DOHH2 (cell line): ENCODE measurements around the gene PPIB.

ENCODE experiments used
- H3F3A ChIP-seq: fragments of 200-600 bp; sonication (generic), shearing (Covaris generic); 2 replicates; pipeline ENCODE4 v1.6.0; 2016; ENCODE audit warnings: antibody characterized with exemption, mild to moderate bottlenecking; ENCODE audit not compliant: control insufficient read depth, insufficient read depth
- H3K27ac ChIP-seq: fragments of 200-600 bp; sonication (generic); 2 replicates; pipeline ENCODE4 v1.5.1; 2014; ENCODE audit warnings: low read depth, mild to moderate bottlenecking, low read length, moderate library complexity
- H3K27me3 ChIP-seq: fragments of 200-600 bp; sonication (generic); 2 replicates; pipeline ENCODE4 v1.6.1; 2014; ENCODE audit warnings: mild to moderate bottlenecking, low read length, mixed read lengths; ENCODE audit not compliant: control insufficient read depth
- H3K36me3 ChIP-seq: fragments of 200-600 bp; sonication (generic); 2 replicates; pipeline ENCODE4 v1.6.1; 2014; ENCODE audit warnings: mild to moderate bottlenecking, low read length, moderate library complexity, mixed read lengths; ENCODE audit not compliant: control insufficient read depth
- H3K4me1 ChIP-seq: fragments of 200-600 bp; sonication (generic); 2 replicates; pipeline ENCODE4 v1.6.1; 2014; ENCODE audit warnings: mild to moderate bottlenecking, low read length, mixed read lengths; ENCODE audit not compliant: control insufficient read depth
- H3K4me2 ChIP-seq: fragments of 200-600 bp; sonication (generic); 2 replicates; pipeline ENCODE4 v1.6.0; 2014; ENCODE audit warnings: mild to moderate bottlenecking, low read length, moderate library complexity
- H3K4me3 ChIP-seq: fragments of 200-600 bp; sonication (generic); 2 replicates; pipeline ENCODE4 v1.5.1; 2014; ENCODE audit warnings: mild to moderate bottlenecking, low read length, mixed read lengths
- H3K79me2 ChIP-seq: fragments of 200-600 bp; sonication (generic); 2 replicates; pipeline ENCODE4 v1.6.1; 2014; ENCODE audit warnings: mild to moderate bottlenecking, low read length, mixed read lengths; ENCODE audit not compliant: control insufficient read depth
- H3K9me2 ChIP-seq: fragments of 200-600 bp; sonication (generic); replicated peaks from 2 replicates; pipeline ENCODE4 v1.6.1; 2014; ENCODE audit warnings: mild to moderate bottlenecking, low read length, mixed read lengths; ENCODE audit not compliant: control insufficient read depth
- H3K9me3 ChIP-seq: fragments of 200-600 bp; sonication (generic); 2 replicates; pipeline ENCODE4 v1.6.1; 2014; ENCODE audit warnings: antibody characterized with exemption, low read length, mixed read lengths; ENCODE audit not compliant: control insufficient read depth, insufficient read depth
- H4K20me1 ChIP-seq: fragments of 200-600 bp; sonication (generic); 2 replicates; pipeline ENCODE4 v1.6.0; 2014; ENCODE audit warnings: low read depth, mild to moderate bottlenecking, antibody characterized with exemption, low read length, moderate library complexity; ENCODE audit not compliant: control insufficient read depth, insufficient read depth
- EZH2phosphoT487 ChIP-seq: fragments of 200-600 bp; sonication (generic); IDR thresholded peaks from 2 replicates; pipeline ENCODE4 v1.6.1; 2017; ENCODE audit warnings: borderline replicate concordance, mild to moderate bottlenecking, antibody characterized with exemption, low read length, moderate library complexity, mixed read lengths
- TF ChIP-seq, protein P1 (sequence below): fragments of 200-600 bp; sonication (generic); IDR thresholded peaks from one replicate; pipeline ENCODE4 v1.5.1; 2014; ENCODE audit warnings: antibody characterized with exemption, mild to moderate bottlenecking, low read depth, low read length; ENCODE audit not compliant: poor library complexity, severe bottlenecking

PPIB gene

DNA sequence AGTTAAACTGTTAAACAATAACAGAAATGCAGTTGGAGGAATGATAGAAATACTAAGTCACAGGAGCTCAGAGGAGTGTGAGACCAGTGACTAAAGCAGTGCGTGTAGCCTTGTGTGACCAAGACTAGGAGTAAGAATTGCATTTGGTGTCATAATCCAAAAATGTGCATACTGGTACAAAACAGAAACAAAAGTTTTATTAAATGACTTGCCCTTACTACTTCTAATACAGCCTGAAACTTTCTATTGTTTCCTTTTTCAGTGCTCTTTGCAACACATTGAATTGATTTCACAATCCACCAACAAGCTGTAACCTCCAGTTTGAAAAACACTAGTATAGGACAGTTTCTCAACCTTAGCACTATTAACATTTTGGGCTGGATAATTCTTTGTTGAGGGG lies 49.9 kb downstream of the PPIB start:
- Histone ChIP-seq H4K20me1 (peaks cover 7% of the 10 kb centered on the region; the same call in 1 of the 2 replicates), H3K4me3 (no peak overlapping the region), H3K4me1 (peaks cover 22% of the 10 kb centered on the region), H3K9me2 (no peaks in the 10 kb centered on the region), H3K4me2 (no peak overlapping the region), H3K27ac (no peak overlapping the region), H3K9me3 (no peaks in the 10 kb centered on the region), H3K79me2 (peaks cover 49% of the 10 kb centered on the region), H3K27me3 (no peaks in the 10 kb centered on the region), H3K36me3 (peaks cover 59% of the 10 kb centered on the region), H3F3A (no peaks in the 10 kb centered on the region)
- TF ChIP-seq, protein P1, sequence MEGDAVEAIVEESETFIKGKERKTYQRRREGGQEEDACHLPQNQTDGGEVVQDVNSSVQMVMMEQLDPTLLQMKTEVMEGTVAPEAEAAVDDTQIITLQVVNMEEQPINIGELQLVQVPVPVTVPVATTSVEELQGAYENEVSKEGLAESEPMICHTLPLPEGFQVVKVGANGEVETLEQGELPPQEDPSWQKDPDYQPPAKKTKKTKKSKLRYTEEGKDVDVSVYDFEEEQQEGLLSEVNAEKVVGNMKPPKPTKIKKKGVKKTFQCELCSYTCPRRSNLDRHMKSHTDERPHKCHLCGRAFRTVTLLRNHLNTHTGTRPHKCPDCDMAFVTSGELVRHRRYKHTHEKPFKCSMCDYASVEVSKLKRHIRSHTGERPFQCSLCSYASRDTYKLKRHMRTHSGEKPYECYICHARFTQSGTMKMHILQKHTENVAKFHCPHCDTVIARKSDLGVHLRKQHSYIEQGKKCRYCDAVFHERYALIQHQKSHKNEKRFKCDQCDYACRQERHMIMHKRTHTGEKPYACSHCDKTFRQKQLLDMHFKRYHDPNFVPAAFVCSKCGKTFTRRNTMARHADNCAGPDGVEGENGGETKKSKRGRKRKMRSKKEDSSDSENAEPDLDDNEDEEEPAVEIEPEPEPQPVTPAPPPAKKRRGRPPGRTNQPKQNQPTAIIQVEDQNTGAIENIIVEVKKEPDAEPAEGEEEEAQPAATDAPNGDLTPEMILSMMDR: no peak
- TF ChIP-seq EZH2phosphoT487: no peak

DNA sequence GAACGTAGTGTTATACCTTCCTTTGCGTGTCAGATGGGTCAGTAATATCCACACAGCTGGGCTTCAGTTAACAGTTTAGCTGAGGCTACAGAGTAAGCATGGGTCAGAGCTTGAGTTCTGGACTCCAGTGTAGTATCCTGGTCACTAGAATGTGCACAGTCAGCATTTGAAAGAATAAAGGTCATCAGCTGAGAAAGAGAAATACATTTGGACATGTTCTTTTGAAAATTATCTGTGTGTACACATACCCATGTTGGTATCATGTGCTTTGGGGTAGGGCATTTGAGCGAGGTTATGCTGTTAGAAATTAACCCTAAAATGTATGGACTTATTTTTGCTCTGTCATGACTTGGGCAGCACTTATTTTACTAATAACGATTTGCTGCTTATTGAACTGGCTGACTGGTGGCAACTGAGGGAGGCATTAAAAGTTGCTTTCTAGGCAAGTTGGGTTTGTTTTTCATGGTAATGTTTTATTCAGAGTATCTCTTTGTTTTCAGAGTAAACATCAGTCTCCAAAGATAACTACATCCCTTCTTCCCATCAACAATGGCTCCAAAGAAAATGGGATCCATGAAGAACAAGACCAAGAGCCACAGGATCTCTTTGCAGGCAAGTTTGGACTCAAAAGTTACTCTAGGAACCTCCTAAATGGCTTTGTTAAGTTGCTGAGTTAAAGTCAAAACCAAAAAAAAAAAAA lies 50.6 kb downstream of the PPIB start:
- TF ChIP-seq EZH2phosphoT487: no peak
- TF ChIP-seq, protein P1: no peak
- Histone ChIP-seq H3K27me3 (no peaks in the 10 kb centered on the region), H3K4me3 (no peak overlapping the region), H3K79me2 (peaks cover 55% of the 10 kb centered on the region), H4K20me1 (peaks cover 8% of the 10 kb centered on the region; the same call in 1 of the 2 replicates), H3K4me1 (peaks cover 22% of the 10 kb centered on the region), H3K4me2 (no peak overlapping the region), H3K9me3 (no peaks in the 10 kb centered on the region), H3K27ac (no peak overlapping the region), H3K36me3 (peaks cover 55% of the 10 kb centered on the region), H3K9me2 (no peaks in the 10 kb centered on the region), H3F3A (no peaks in the 10 kb centered on the region)

DNA sequence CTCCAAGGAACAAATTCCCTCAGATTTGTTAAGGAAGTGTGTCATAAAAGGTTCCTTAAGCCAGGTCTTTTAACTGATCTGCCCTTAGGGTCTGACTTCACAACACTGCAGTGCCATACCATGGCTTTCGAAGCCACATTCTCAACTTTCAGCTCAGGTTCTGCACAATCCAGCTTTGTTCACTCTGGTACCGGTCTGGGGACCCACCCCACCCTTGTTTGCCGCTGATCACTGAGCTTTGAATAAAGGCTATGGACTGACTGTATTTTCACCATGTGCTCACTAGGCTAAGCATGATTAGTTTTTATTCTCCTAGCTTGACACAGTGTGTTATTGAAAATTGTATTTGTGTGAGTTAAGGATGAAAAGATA lies 51.2 kb downstream of the PPIB start:
- Histone ChIP-seq H3K4me3 (no peak overlapping the region), H3K9me3 (no peaks in the 10 kb centered on the region), H3K79me2 (peaks cover 61% of the 10 kb centered on the region), H3K4me1 (peaks cover 22% of the 10 kb centered on the region), H3K27ac (no peak overlapping the region), H3K4me2 (no peak overlapping the region; the same call in 1 of the 2 replicates), H3K36me3 (peaks cover 53% of the 10 kb centered on the region), H3K27me3 (no peaks in the 10 kb centered on the region), H3K9me2 (no peaks in the 10 kb centered on the region), H3F3A (no peaks in the 10 kb centered on the region), H4K20me1 (peaks cover 12% of the 10 kb centered on the region)
- TF ChIP-seq, protein P1: no peak
